C4-2B (cell line): Measurements from ENCODE around the gene EHD1.
"Not testable (repeated sequence)": the region's sequence is repeated elsewhere in the genome, so short reads cannot be mapped to it uniquely, and the experiment has no call there.

ENCODE experiments used
- H3K27ac ChIP-seq: fragments of 450-650 bp; 2 replicates; pipeline ENCODE4 v1.5.1; 2017
- CTCF ChIP-seq: fragments of 450-650 bp; conservative IDR thresholded peaks from 2 replicates; pipeline ENCODE4 v1.5.1; 2017; ENCODE audit warnings: mild to moderate bottlenecking
- ZFX ChIP-seq: fragments of 450-650 bp; IDR thresholded peaks from 2 replicates; pipeline ENCODE4 v1.6.1; 2017

EHD1 gene

GRCh38 chr11:64823568-64824119 is 54.8 kb downstream of the EHD1 start:
- no peak for TF ChIP-seq CTCF
- no peak for TF ChIP-seq ZFX

GRCh38 chr11:64817476-64817875 is 60.9 kb downstream of the EHD1 start:
- TF ChIP-seq ZFX (no peak), CTCF (no peak)
- no peak overlapping the region for H3K27ac ChIP-seq

More at GRCh38 chr11:64823568-64824119, 54.8 kb downstream of the EHD1 start:
- no peak overlapping the region for H3K27ac ChIP-seq

GRCh38 chr11:64815433-64815832 is 63.0 kb downstream of the EHD1 start:
- not testable (repeated sequence) for H3K27ac ChIP-seq

- TF ChIP-seq CTCF (no peak), ZFX (no peak)
- H3K27ac ChIP-seq: no peak overlapping the region
Measured at GRCh38 chr11:64814712-64815187, 63.7 kb downstream of the EHD1 start.

- no peak overlapping the region for H3K27ac ChIP-seq
- TF ChIP-seq ZFX (no peak), CTCF (no peak)
Measured at GRCh38 chr11:64813826-64814225, 64.6 kb downstream of the EHD1 start.

- TF ChIP-seq ZFX (no peak), CTCF (no peak)
- H3K27ac ChIP-seq: peak overlapping the region; percentile 77
Measured at GRCh38 chr11:64810891-64811272, 67.5 kb downstream of the EHD1 start.

- H3K27ac ChIP-seq: peak within 1 kb of the TSS; percentile 77
- TF ChIP-seq CTCF (no peak), ZFX (peak; percentile 62; the same call in 1 of the 2 replicates)
Measured at GRCh38 chr11:64810271-64810890, 68.0 kb downstream of the EHD1 start, which contains the start of gene MEN1. MEN1 (minus strand) TSS chr11:64810551; CDS start chr11:64810109, 442 bp downstream.
